Osteoblast (primary cell): ENCODE measurements around the gene RETREG2. TPM values are rescaled to one million over a fixed set of nuclear protein-coding genes. Genes with fewer than 3 reads are reported as not detected.
"Not testable (repeated sequence)": the region's sequence is repeated elsewhere in the genome, so short reads cannot be mapped to it uniquely, and the experiment has no call there.

Experiments
- DNase-seq: peaks from one replicate; pipeline ENCODE4 v3.0.0; 2011; ENCODE audit warnings: low spot score, mixed read lengths; ENCODE audit not compliant: insufficient read length; ENCODE audit errors: missing footprints
- H2AFZ ChIP-seq: 2 replicates; pipeline ENCODE4 v1.6.0; 2011; ENCODE audit warnings: mild to moderate bottlenecking, low read length
- H3K27ac ChIP-seq: 2 replicates; pipeline ENCODE4 v1.5.1; 2011; ENCODE audit warnings: mild to moderate bottlenecking, low read depth, low read length, moderate library complexity
- H3K27me3 ChIP-seq: 2 replicates; pipeline ENCODE4 v1.6.0; 2012; ENCODE audit warnings: mild to moderate bottlenecking, control low read depth, inconsistent platforms, low read length, moderate library complexity; ENCODE audit not compliant: insufficient read depth
- H3K36me3 ChIP-seq: 2 replicates; pipeline ENCODE4 v1.5.1; 2011; ENCODE audit warnings: mild to moderate bottlenecking, low read length, control low read depth, moderate library complexity; ENCODE audit not compliant: insufficient read depth
- H3K4me1 ChIP-seq: 2 replicates; pipeline ENCODE4 v1.5.1; 2011; ENCODE audit warnings: mild to moderate bottlenecking, low read length, control low read depth, moderate library complexity; ENCODE audit not compliant: insufficient read depth
- H3K4me2 ChIP-seq: 2 replicates; pipeline ENCODE4 v1.6.0; 2011; ENCODE audit warnings: mild to moderate bottlenecking, low read length; ENCODE audit not compliant: insufficient read depth
- H3K4me3 ChIP-seq: fragments of 200-600 bp; sonication (generic); 3 replicates; pipeline ENCODE4 v1.5.1; 2012; ENCODE audit warnings: mild to moderate bottlenecking, low read length, inconsistent platforms; ENCODE audit not compliant: insufficient read depth
- H3K79me2 ChIP-seq: 2 replicates; pipeline ENCODE4 v1.6.0; 2012; ENCODE audit warnings: mild to moderate bottlenecking, low read length, control low read depth, inconsistent platforms; ENCODE audit not compliant: insufficient read depth
- H3K9me3 ChIP-seq: 2 replicates; pipeline ENCODE4 v1.5.1; 2011; ENCODE audit warnings: low read depth, low read length, control low read depth
- H4K20me1 ChIP-seq: 2 replicates; pipeline ENCODE4 v1.6.0; 2012; ENCODE audit warnings: mild to moderate bottlenecking, low read length, control low read depth; ENCODE audit not compliant: insufficient read depth
- total RNA-seq: library from RNA; depleted of rRNA; stranded (reverse); fragments of >200 nt; gene quantifications from 2 replicates; pipeline ENCODE4 v1.2.3, GENCODE V29; 2012
- TF ChIP-seq, protein P1 (sequence below): IDR thresholded peaks from 2 replicates; pipeline ENCODE4 v1.5.1; 2011; ENCODE audit warnings: mild to moderate bottlenecking, low read depth, low read length, moderate library complexity; ENCODE audit errors: extremely low read depth

RETREG2 gene
- total RNA-seq, 1 donor = 121 TPM

DNA sequence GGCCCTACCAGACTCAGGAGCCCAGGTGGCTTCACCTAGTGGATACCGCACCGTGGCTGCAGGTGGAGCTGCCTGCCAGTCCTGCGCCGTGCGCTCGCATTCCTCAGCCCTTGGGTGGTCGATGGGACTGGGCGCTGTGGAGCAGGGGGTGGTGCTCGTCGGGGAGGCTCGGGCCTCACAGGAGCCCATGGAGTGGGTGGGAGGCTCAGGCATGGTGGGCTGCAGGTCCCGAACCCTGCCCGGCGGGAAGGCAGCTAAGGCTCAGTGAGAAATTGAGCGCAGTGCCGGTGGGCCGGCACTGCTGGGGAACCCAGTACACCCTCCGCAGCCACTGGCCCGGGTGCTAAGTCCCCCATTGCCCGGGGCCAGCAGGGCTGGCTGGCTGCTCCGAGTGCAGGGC lies 23.3 kb downstream of the RETREG2 start:
- H3K79me2 ChIP-seq, H3K9me3 ChIP-seq, DNase-seq: not testable (repeated sequence)

DNA sequence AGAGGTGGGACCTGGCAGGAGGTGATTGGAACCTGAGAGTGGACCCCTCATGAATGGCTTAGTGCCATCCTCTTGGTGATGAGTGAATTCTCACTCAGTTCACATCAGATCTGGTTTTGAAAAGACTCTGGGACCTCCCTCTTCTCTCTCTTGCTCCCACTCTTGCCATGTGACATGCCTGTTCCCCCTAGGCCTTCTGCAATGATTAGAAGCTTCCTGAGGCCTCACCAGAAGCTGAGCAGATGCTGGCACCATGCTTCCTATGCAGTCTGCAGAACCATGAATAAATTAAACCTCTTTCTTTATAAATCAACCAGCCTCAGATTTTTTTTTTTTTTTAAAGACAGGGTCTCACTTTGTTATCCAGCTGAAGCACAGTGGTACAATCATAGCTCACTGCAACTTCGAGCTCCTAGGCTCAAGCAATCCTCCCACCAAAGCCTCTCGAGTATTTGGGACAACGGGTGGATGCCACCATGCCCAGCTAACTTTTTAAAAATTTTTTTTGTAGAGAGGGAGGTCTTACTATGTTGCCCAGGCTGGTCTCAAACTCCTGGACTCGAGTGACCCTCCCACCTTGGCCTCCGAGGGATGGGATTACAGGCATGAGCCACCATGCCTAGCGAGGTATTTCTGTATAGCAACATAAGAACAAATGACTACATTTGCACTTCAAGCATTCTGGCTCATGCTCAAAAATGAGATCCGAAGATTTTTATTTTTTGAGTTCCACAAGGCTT lies 26.5 kb downstream of the RETREG2 start:
- Histone ChIP-seq H3K79me2 (peaks cover 3% of the 10 kb centered on the region), H3K27me3 (no peaks in the 10 kb centered on the region), H3K36me3 (peaks cover 15% of the 10 kb centered on the region), H3K4me3 (no peak overlapping the region), H3K4me1 (peaks cover 18% of the 10 kb centered on the region), H3K9me3 (no peaks in the 10 kb centered on the region), H4K20me1 (no peaks in the 10 kb centered on the region), H3K4me2 (no peak overlapping the region), H3K27ac (no peak overlapping the region), H2AFZ (no peak overlapping the region)
- DNase-seq = no peak
- TF ChIP-seq, protein P1, sequence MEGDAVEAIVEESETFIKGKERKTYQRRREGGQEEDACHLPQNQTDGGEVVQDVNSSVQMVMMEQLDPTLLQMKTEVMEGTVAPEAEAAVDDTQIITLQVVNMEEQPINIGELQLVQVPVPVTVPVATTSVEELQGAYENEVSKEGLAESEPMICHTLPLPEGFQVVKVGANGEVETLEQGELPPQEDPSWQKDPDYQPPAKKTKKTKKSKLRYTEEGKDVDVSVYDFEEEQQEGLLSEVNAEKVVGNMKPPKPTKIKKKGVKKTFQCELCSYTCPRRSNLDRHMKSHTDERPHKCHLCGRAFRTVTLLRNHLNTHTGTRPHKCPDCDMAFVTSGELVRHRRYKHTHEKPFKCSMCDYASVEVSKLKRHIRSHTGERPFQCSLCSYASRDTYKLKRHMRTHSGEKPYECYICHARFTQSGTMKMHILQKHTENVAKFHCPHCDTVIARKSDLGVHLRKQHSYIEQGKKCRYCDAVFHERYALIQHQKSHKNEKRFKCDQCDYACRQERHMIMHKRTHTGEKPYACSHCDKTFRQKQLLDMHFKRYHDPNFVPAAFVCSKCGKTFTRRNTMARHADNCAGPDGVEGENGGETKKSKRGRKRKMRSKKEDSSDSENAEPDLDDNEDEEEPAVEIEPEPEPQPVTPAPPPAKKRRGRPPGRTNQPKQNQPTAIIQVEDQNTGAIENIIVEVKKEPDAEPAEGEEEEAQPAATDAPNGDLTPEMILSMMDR = no peak

More for the DNA sequence above, 23.3 kb downstream of the RETREG2 start:
- not testable (repeated sequence) for H3K27ac ChIP-seq, H3K4me1 ChIP-seq, H2AFZ ChIP-seq, H3K4me2 ChIP-seq, H3K27me3 ChIP-seq, H3K36me3 ChIP-seq, H3K4me3 ChIP-seq, H4K20me1 ChIP-seq

DNA sequence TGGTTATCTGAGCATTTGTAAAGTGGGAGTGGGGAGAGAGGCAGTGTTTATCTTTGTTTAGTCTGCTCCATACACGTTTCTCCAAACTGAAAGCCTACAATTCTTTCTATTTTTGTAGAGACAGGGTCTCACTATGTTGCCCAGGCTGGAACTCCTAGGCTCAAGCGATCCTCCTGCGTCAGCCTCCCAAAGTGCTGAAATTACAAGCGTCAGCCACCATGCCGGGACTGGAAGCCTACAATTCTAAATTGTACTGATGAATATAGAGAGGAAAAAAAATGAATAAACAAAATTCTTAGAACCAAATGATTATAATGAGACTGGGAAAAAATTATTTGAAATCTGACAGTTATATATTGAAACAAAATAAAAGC lies 27.1 kb downstream of the RETREG2 start:
- DNase-seq = no peak
- peaks cover 20% of the 10 kb centered on the region for H3K36me3 ChIP-seq

DNA sequence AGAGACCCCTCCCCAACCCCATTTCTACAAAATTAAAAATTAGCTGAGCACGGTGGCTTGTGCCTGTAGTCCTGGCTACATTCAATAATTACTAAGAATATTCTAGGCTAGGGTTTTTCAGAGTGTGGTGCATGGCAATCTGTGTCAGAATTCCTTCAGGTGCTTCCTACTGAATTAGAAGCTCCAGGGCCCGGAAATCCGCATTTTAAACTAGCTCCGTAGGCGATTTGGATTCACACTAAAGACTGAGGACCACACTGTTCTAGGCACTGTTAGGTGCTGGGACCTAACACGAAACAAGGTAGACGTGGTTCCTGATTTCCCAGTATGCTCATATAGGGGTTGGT lies 27.9 kb downstream of the RETREG2 start:
- peak overlapping the region; percentile 100 for H3K4me2 ChIP-seq
- TF ChIP-seq, protein P1 = no peak
- H3K4me1 ChIP-seq = peaks cover 18% of the 10 kb centered on the region
- no peak for DNase-seq
- H3K36me3 ChIP-seq = peaks cover 28% of the 10 kb centered on the region
- H3K9me3 ChIP-seq = no peaks in the 10 kb centered on the region
- H3K27ac ChIP-seq = peak overlapping the region; percentile 54
- no peaks in the 10 kb centered on the region for H3K27me3 ChIP-seq
- H3K79me2 ChIP-seq = peaks cover 3% of the 10 kb centered on the region
- H3K4me3 ChIP-seq = peak overlapping the region; percentile 80
- no peaks in the 10 kb centered on the region for H4K20me1 ChIP-seq
- peak overlapping the region; percentile 95 for H2AFZ ChIP-seq

More for the DNA sequence above, 27.1 kb downstream of the RETREG2 start:
- TF ChIP-seq, protein P1 = no peak
- no peaks in the 10 kb centered on the region for H4K20me1 ChIP-seq
- H2AFZ ChIP-seq = no peak overlapping the region
- no peak overlapping the region for H3K27ac ChIP-seq
- H3K4me2 ChIP-seq = no peak overlapping the region
- H3K79me2 ChIP-seq = peaks cover 3% of the 10 kb centered on the region
- no peaks in the 10 kb centered on the region for H3K27me3 ChIP-seq
- H3K4me1 ChIP-seq = peaks cover 18% of the 10 kb centered on the region
- no peaks in the 10 kb centered on the region for H3K9me3 ChIP-seq
- H3K4me3 ChIP-seq = no peak overlapping the region
